GM12892 (cell line): ENCODE results near the gene PLEKHA5.

Experiments used
- POLR2A ChIP-seq: IDR thresholded peaks from 2 replicates; pipeline ENCODE4 v1.6.1; 2011; ENCODE audit warnings: low read depth, low read length, control low read depth
- POLR2AphosphoS5 ChIP-seq: IDR thresholded peaks from 2 replicates; pipeline ENCODE4 v1.6.1; 2011; ENCODE audit warnings: low read depth, low read length, control low read depth

DNA sequence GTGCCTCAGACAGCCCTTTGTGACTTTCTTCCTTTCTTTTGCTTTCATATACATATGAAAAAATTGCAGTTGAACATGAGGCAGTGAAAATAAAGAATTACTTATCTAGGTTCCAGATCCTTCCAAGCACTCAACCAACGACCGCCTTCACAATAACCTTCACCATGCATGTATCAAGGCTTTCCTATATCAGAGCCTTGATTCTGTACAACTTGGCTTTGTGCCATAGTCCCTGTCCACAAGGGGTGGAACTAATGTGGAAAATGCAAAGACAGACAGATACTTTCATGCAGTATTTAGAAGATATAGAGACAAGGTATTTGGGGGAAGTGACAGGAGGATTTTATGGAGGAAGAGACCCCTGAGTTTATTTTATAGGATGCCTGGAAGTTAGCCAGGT lies 48.6 kb upstream of the PLEKHA5 start:
- TF ChIP-seq POLR2AphosphoS5 (no peak), POLR2A (no peak)
